ENCODE measurements around the gene CFAP20. TPM values are rescaled to one million over a fixed set of nuclear protein-coding genes. Genes with fewer than 3 reads are reported as not detected.

CFAP20 gene
- total RNA-seq, 5 donors from 2014 or later (not counting 1 experiment from before 2014, with no cell fraction given): 27.4 to 105 (median 33.1) TPM

GRCh38 chr16:58123896-58124600 is 5.1 kb downstream of the CFAP20 start:
- Histone ChIP-seq H3K27ac (ENCODE audit: low read length) (no peak overlapping the region), H3K36me3 (ENCODE audit: control insufficient read depth in 2 of 2, extremely low read depth in 1 of 2, insufficient read depth in 1 of 2, low read length in 1 of 2) (no peaks in the 10 kb centered on the region), H3K4me1 (ENCODE audit: control insufficient read depth in 1 of 2, extremely low read depth in 1 of 2, insufficient read depth in 2 of 2, low read length in 2 of 2) (peaks cover 19 to 42% of the 10 kb centered on the region in 2 experiments), H3K4me3 (ENCODE audit: control insufficient read depth in 1 of 2, extremely low read depth in 1 of 2, low read length in 1 of 2) (no peak overlapping the region), H3K9me3 (no peaks in the 10 kb centered on the region), H3K27me3 (replicated peaks in 1 of 2; ENCODE audit: control insufficient read depth in 2 of 2, extremely low read depth in 1 of 2, insufficient read depth in 2 of 2, low read length in 1 of 2) (no peaks in the 10 kb centered on the region)
- ATAC-seq (replicated peaks in 1 of 4) (no peak), DNase-seq (no peak)
- H3K27me3 Mint-ChIP-seq: no peaks in the 10 kb centered on the region
- ChIA-PET CTCF (interaction anchor here (0.7 to 1.0 kb wide), 4 partner anchors 27 to 865 kb away, joined by 3 to 6 read pairs (median 3); no protein-coding TSS in a partner anchor), POLR2A (interaction anchor here in 1 of 2 donors (0.6 kb wide), 2 partner anchors 26 to 47 kb away, joined by 3 to 4 read pairs; no protein-coding TSS in a partner anchor)
- H3K9me3 Mint-ChIP-seq: no peaks in the 10 kb centered on the region
- H3K4me1 Mint-ChIP-seq: peaks cover 69 to 80% (median 75%) of the 10 kb centered on the region in 3 donors
- WGBS (ENCODE audit: insufficient coverage): no CpG with 5 or more reads among the region's 8 CpGs
- no peaks in the 10 kb centered on the region for H3K36me3 Mint-ChIP-seq
- no peak overlapping the region for H3K27ac Mint-ChIP-seq
- no peak overlapping the region for H3K4me3 Mint-ChIP-seq

GRCh38 chr16:58121132-58121531 is 8.0 kb downstream of the CFAP20 start:
- H3K4me1 Mint-ChIP-seq: peaks cover 45 to 59% (median 57%) of the 10 kb centered on the region in 3 donors
- WGBS (ENCODE audit: insufficient coverage): 60% methylated on average over 3 of the region's 6 CpGs
- H3K9me3 Mint-ChIP-seq: no peaks in the 10 kb centered on the region

GRCh38 chr16:58120234-58120633 is 8.9 kb downstream of the CFAP20 start:
- Mint-ChIP-seq H3K27me3 (no peaks in the 10 kb centered on the region), H3K36me3 (peaks cover 21% of the 10 kb centered on the region), H3K27ac (no peak overlapping the region), H3K4me1 (peaks cover 40 to 50% (median 50%) of the 10 kb centered on the region in 3 donors), H3K9me3 (no peaks in the 10 kb centered on the region), H3K4me3 (no peak overlapping the region)
- H3K4me1 ChIP-seq (ENCODE audit: control insufficient read depth in 1 of 2, extremely low read depth in 1 of 2, insufficient read depth in 2 of 2, low read length in 2 of 2): peaks cover 0 to 17% of the 10 kb centered on the region in 2 experiments
- no peaks in the 10 kb centered on the region for H3K9me3 ChIP-seq
- no peak overlapping the region for H3K27ac ChIP-seq (ENCODE audit: low read length)
- H3K27me3 ChIP-seq (replicated peaks in 1 of 2; ENCODE audit: control insufficient read depth in 2 of 2, extremely low read depth in 1 of 2, insufficient read depth in 2 of 2, low read length in 1 of 2): no peaks in the 10 kb centered on the region
- H3K36me3 ChIP-seq (ENCODE audit: control insufficient read depth in 2 of 2, extremely low read depth in 1 of 2, insufficient read depth in 1 of 2, low read length in 1 of 2): peaks cover 0 to 16% of the 10 kb centered on the region in 2 donors
- ChIA-PET CTCF (interaction anchor here in 1 of 2 donors (0.7 kb wide), 1 partner anchor 50 kb away, joined by 3 read pairs; no protein-coding TSS in a partner anchor), POLR2A (interaction anchor here in 1 of 2 donors (0.9 to 1.5 kb wide), 2 partner anchors 9 kb away, joined by 3 to 6 read pairs; partner anchors contain the start of gene CFAP20)
- WGBS (ENCODE audit: insufficient coverage): 100% methylated on average over 1 of the region's 3 CpGs
- ATAC-seq (replicated peaks in 1 of 4) (no peak), DNase-seq (no peak)
- H3K4me3 ChIP-seq (ENCODE audit: control insufficient read depth in 1 of 2, extremely low read depth in 1 of 2, low read length in 1 of 2): no peak overlapping the region

More at GRCh38 chr16:58121132-58121531, 8.0 kb downstream of the CFAP20 start:
- DNase-seq: no peak
- Mint-ChIP-seq H3K27me3 (no peaks in the 10 kb centered on the region), H3K4me3 (no peak overlapping the region), H3K27ac (no peak overlapping the region), H3K36me3 (peaks cover 12% of the 10 kb centered on the region)
- peaks cover 0 to 24% of the 10 kb centered on the region in 2 experiments for H3K4me1 ChIP-seq (ENCODE audit: control insufficient read depth in 1 of 2, extremely low read depth in 1 of 2, insufficient read depth in 2 of 2, low read length in 2 of 2)
- H3K27me3 ChIP-seq (replicated peaks in 1 of 2; ENCODE audit: control insufficient read depth in 2 of 2, extremely low read depth in 1 of 2, insufficient read depth in 2 of 2, low read length in 1 of 2): no peaks in the 10 kb centered on the region
- CTCF ChIA-PET: interaction anchor here (0.6 to 1.3 kb wide), 6 partner anchors 9 to 515 kb away, joined by 3 to 5 read pairs (median 4); partner anchors contain the start of gene NDRG4 (in 1 of the 2)
- POLR2A ChIA-PET: interaction anchor here in 1 of 2 donors (0.9 kb wide), 1 partner anchor 9 kb away, joined by 3 read pairs; no protein-coding TSS in a partner anchor
- H3K9me3 ChIP-seq: no peaks in the 10 kb centered on the region
- H3K4me3 ChIP-seq (ENCODE audit: control insufficient read depth in 1 of 2, extremely low read depth in 1 of 2, low read length in 1 of 2): no peak overlapping the region
- H3K27ac ChIP-seq (ENCODE audit: low read length): no peak overlapping the region
- H3K36me3 ChIP-seq (ENCODE audit: control insufficient read depth in 2 of 2, extremely low read depth in 1 of 2, insufficient read depth in 1 of 2, low read length in 1 of 2): peaks cover 0 to 7% of the 10 kb centered on the region in 2 donors
- no peak for ATAC-seq (replicated peaks in 1 of 4)

- Histone ChIP-seq H3K27ac (ENCODE audit: low read length) (no peak overlapping the region), H3K4me1 (ENCODE audit: control insufficient read depth in 1 of 2, extremely low read depth in 1 of 2, insufficient read depth in 2 of 2, low read length in 2 of 2) (peaks cover 0 to 14% of the 10 kb centered on the region in 2 experiments), H3K9me3 (no peaks in the 10 kb centered on the region), H3K27me3 (replicated peaks in 1 of 2; ENCODE audit: control insufficient read depth in 2 of 2, extremely low read depth in 1 of 2, insufficient read depth in 2 of 2, low read length in 1 of 2) (no peaks in the 10 kb centered on the region), H3K4me3 (ENCODE audit: control insufficient read depth in 1 of 2, extremely low read depth in 1 of 2, low read length in 1 of 2) (no peak overlapping the region), H3K36me3 (ENCODE audit: control insufficient read depth in 2 of 2, extremely low read depth in 1 of 2, insufficient read depth in 1 of 2, low read length in 1 of 2) (peaks cover 0 to 23% of the 10 kb centered on the region in 2 donors)
- Mint-ChIP-seq H3K4me3 (no peak overlapping the region), H3K4me1 (peaks cover 36 to 46% (median 46%) of the 10 kb centered on the region in 3 donors), H3K27me3 (no peaks in the 10 kb centered on the region), H3K36me3 (peaks cover 29% of the 10 kb centered on the region), H3K27ac (no peak overlapping the region), H3K9me3 (no peaks in the 10 kb centered on the region)
- CTCF ChIA-PET: interaction anchor here in 1 of 2 donors (0.7 kb wide), 1 partner anchor 106 kb away, joined by 3 read pairs; no protein-coding TSS in a partner anchor
- POLR2A ChIA-PET: interaction anchor here in 1 of 2 donors (1.5 kb wide), 1 partner anchor 10 kb away, joined by 6 read pairs; the partner anchor contains the start of gene CFAP20
- WGBS (ENCODE audit: insufficient coverage): 90% methylated on average over 3 of the region's 8 CpGs
- DNase-seq: no peak
- ATAC-seq (replicated peaks in 1 of 4): no peak
Measured at GRCh38 chr16:58119509-58119845, 9.7 kb downstream of the CFAP20 start.

GRCh38 chr16:58118801-58119508 is 10.2 kb downstream of the CFAP20 start:
- no peaks in the 10 kb centered on the region for H3K9me3 Mint-ChIP-seq
- Histone ChIP-seq H3K36me3 (ENCODE audit: control insufficient read depth in 2 of 2, extremely low read depth in 1 of 2, insufficient read depth in 1 of 2, low read length in 1 of 2) (peaks cover 0 to 28% of the 10 kb centered on the region in 2 donors), H3K4me3 (ENCODE audit: control insufficient read depth in 1 of 2, extremely low read depth in 1 of 2, low read length in 1 of 2) (no peak overlapping the region), H3K27ac (ENCODE audit: low read length) (no peak overlapping the region), H3K27me3 (replicated peaks in 1 of 2; ENCODE audit: control insufficient read depth in 2 of 2, extremely low read depth in 1 of 2, insufficient read depth in 2 of 2, low read length in 1 of 2) (no peaks in the 10 kb centered on the region), H3K4me1 (ENCODE audit: control insufficient read depth in 1 of 2, extremely low read depth in 1 of 2, insufficient read depth in 2 of 2, low read length in 2 of 2) (peaks cover 0 to 12% of the 10 kb centered on the region in 2 experiments), H3K9me3 (no peaks in the 10 kb centered on the region)
- H3K27me3 Mint-ChIP-seq: no peaks in the 10 kb centered on the region
- no peak overlapping the region for H3K27ac Mint-ChIP-seq
- H3K36me3 Mint-ChIP-seq: peaks cover 33% of the 10 kb centered on the region
- no peak for DNase-seq
- CTCF ChIA-PET: interaction anchor here (0.6 to 0.8 kb wide), 3 partner anchors 107 to 471 kb away, joined by 3 to 5 read pairs (median 3); no protein-coding TSS in a partner anchor
- WGBS (ENCODE audit: insufficient coverage): 100% methylated on average over 1 of the region's 5 CpGs
- POLR2A ChIA-PET: interaction anchor here in 1 of 2 donors (1.5 kb wide), 1 partner anchor 10 kb away, joined by 6 read pairs; the partner anchor contains the start of gene CFAP20
- peaks cover 30 to 41% (median 40%) of the 10 kb centered on the region in 3 donors for H3K4me1 Mint-ChIP-seq
- ATAC-seq (replicated peaks in 1 of 4): no peak
- no peak overlapping the region for H3K4me3 Mint-ChIP-seq

GRCh38 chr16:58116529-58116928 is 12.7 kb downstream of the CFAP20 start:
- H3K27ac Mint-ChIP-seq: no peak overlapping the region
- H3K27me3 Mint-ChIP-seq: no peaks in the 10 kb centered on the region
- DNase-seq: no peak
- no peaks in the 10 kb centered on the region for H3K9me3 Mint-ChIP-seq
- CTCF ChIA-PET: no interaction called here
- no CpG with 5 or more reads among the region's 6 CpGs for WGBS (ENCODE audit: insufficient coverage)
- H3K36me3 ChIP-seq (ENCODE audit: control insufficient read depth in 2 of 2, extremely low read depth in 1 of 2, insufficient read depth in 1 of 2, low read length in 1 of 2): peaks cover 0 to 38% of the 10 kb centered on the region in 2 donors
- peaks cover 17 to 26% (median 26%) of the 10 kb centered on the region in 3 donors for H3K4me1 Mint-ChIP-seq
- H3K4me3 ChIP-seq (ENCODE audit: control insufficient read depth in 1 of 2, extremely low read depth in 1 of 2, low read length in 1 of 2): no peak overlapping the region
- H3K27ac ChIP-seq (ENCODE audit: low read length): no peak overlapping the region
- no peaks in the 10 kb centered on the region for H3K27me3 ChIP-seq (replicated peaks in 1 of 2; ENCODE audit: control insufficient read depth in 2 of 2, extremely low read depth in 1 of 2, insufficient read depth in 2 of 2, low read length in 1 of 2)
- no peak overlapping the region for H3K4me3 Mint-ChIP-seq
- no peak for ATAC-seq (replicated peaks in 1 of 4)
- POLR2A ChIA-PET: interaction anchor here in 1 of 2 donors (0.9 kb wide), 1 partner anchor 10 kb away, joined by 3 read pairs; no protein-coding TSS in a partner anchor
- H3K9me3 ChIP-seq: no peaks in the 10 kb centered on the region
- peaks cover 0 to under 1% of the 10 kb centered on the region in 2 experiments for H3K4me1 ChIP-seq (ENCODE audit: control insufficient read depth in 1 of 2, extremely low read depth in 1 of 2, insufficient read depth in 2 of 2, low read length in 2 of 2)
- H3K36me3 Mint-ChIP-seq: peaks cover 51% of the 10 kb centered on the region

Measured in T-cell (primary cell).